Ecto neural progenitor cell (in vitro differentiated cells): ENCODE measurements around the gene NPIPB8.
"Not testable (repeated sequence)": the region's sequence is repeated elsewhere in the genome, so short reads cannot be mapped to it uniquely, and the experiment has no call there.

ENCODE experiments used
- DNase-seq: peaks from one replicate; pipeline ENCODE4 v3.0.0-alpha.2; 2018; ENCODE audit warnings: low spot score

NPIPB8 gene

GRCh38 chr16:28637765-28638164, at the start of gene NPIPB8:
NPIPB8 (plus strand) TSS chr16:28638065; CDS start chr16:28638361, 296 bp downstream.
- not testable (repeated sequence) for DNase-seq

GRCh38 chr16:28589069-28589468, 48.8 kb upstream of the NPIPB8 start:
- DNase-seq: no peak

- DNase-seq: no peak
Observed at GRCh38 chr16:28589930-28590329, 47.9 kb upstream of the NPIPB8 start.

- no peak for DNase-seq
Observed at GRCh38 chr16:28590384-28591340, 47.2 kb upstream of the NPIPB8 start.

GRCh38 chr16:28591355-28591754, 46.5 kb upstream of the NPIPB8 start:
- DNase-seq: no peak

- no peak for DNase-seq
Observed at GRCh38 chr16:28592511-28592910, 45.4 kb upstream of the NPIPB8 start.

GRCh38 chr16:28592979-28593553, 44.8 kb upstream of the NPIPB8 start:
- DNase-seq: no peak

GRCh38 chr16:28595451-28595850, 42.4 kb upstream of the NPIPB8 start:
- DNase-seq: not testable (repeated sequence)

- DNase-seq: no peak
Observed at GRCh38 chr16:28596115-28596630, 41.7 kb upstream of the NPIPB8 start.

GRCh38 chr16:28596840-28597691, 40.8 kb upstream of the NPIPB8 start, which contains the start of gene SULT1A2:
SULT1A2 (minus strand) TSS chr16:28597050; CDS start chr16:28595930, 1,120 bp downstream.
- DNase-seq: no peak

- peak; percentile 57 for DNase-seq
Observed at GRCh38 chr16:28597692-28598261, 40.1 kb upstream of the NPIPB8 start.

- DNase-seq: not testable (repeated sequence)
Observed at GRCh38 chr16:28599377-28600285, 38.2 kb upstream of the NPIPB8 start.

GRCh38 chr16:28600965-28601364, 36.9 kb upstream of the NPIPB8 start:
- not testable (repeated sequence) for DNase-seq

- not testable (repeated sequence) for DNase-seq
Observed at GRCh38 chr16:28601589-28601988, 36.3 kb upstream of the NPIPB8 start.

GRCh38 chr16:28602062-28602461, 35.8 kb upstream of the NPIPB8 start:
- DNase-seq: not testable (repeated sequence)

- DNase-seq: no peak
Observed at GRCh38 chr16:28602529-28602928, 35.3 kb upstream of the NPIPB8 start.

GRCh38 chr16:28603381-28604185, 34.3 kb upstream of the NPIPB8 start:
- DNase-seq: no peak

- DNase-seq: no peak
Observed at GRCh38 chr16:28604186-28604565, 33.7 kb upstream of the NPIPB8 start.

- DNase-seq: no peak
Observed at GRCh38 chr16:28606291-28607115, 31.4 kb upstream of the NPIPB8 start.
